Prostate gland (tissue), 2 donors: ENCODE results near the gene FKBP5. TPM values are rescaled to one million over a fixed set of nuclear protein-coding genes. Genes with fewer than 3 reads are reported as not detected.

Source experiments
- DNase-seq: peaks from one replicate; pipeline ENCODE4 v3.0.0-alpha.2; 2019; ENCODE audit warnings: low spot score
- H3K27ac ChIP-seq, 2 donors: fragments of 200-600 bp; sonication (generic); 2 replicates each; pipeline ENCODE4 v1.5.1; 2017 to 2019
- H3K27me3 ChIP-seq: fragments of 200-600 bp; sonication (generic); replicated peaks from 2 replicates; pipeline ENCODE4 v1.5.1; 2019; ENCODE audit not compliant: insufficient read depth
- H3K36me3 ChIP-seq, 2 donors: fragments of 200-600 bp; sonication (generic); 1 replicate in 1 of 2; 2 replicates in 1 of 2; pipeline versions ENCODE4 v1.5.1 to v1.8.1; 2017 to 2019
- H3K4me1 ChIP-seq: fragments of 200-600 bp; sonication (generic); replicated peaks from 2 replicates; pipeline ENCODE4 v1.5.1; 2019
- H3K4me3 ChIP-seq, 2 donors: fragments of 200-600 bp; sonication (generic); 2 replicates each; pipeline ENCODE4 v1.5.1; 2017 to 2019
- H3K9me3 ChIP-seq: fragments of 200-600 bp; sonication (generic); 2 replicates; pipeline ENCODE4 v1.5.1; 2017
- POLR2A ChIP-seq: fragments of 450-650 bp; IDR thresholded peaks from one replicate; pipeline ENCODE4 v1.6.1; 2016; ENCODE audit warnings: antibody characterized with exemption, mild to moderate bottlenecking
- POLR2AphosphoS5 ChIP-seq: sonication (generic); formaldehyde crosslinking; IDR thresholded peaks from one replicate; pipeline ENCODE4 v1.6.1; 2017; ENCODE audit warnings: antibody characterized with exemption
- WGBS: methylation state at CpG from one replicate; pipeline ENCODE4 v1.1.5; 2018; 5-methylcytosine and 5-hydroxymethylcytosine counted together
- intact Hi-C: fragments of 100-400 bp; cut with DNase I; formaldehyde crosslinking; loops from one replicate; pipeline ENCODE4 v1.14.2; 2022
- total RNA-seq, 2 donors: library from RNA; depleted of rRNA; stranded (reverse); fragments of >200 nt; gene quantifications; one replicate each; pipeline ENCODE4 v1.1.0, GENCODE V29; 2016
- TF ChIP-seq, protein P1 (sequence below), 4 experiments: fragments of 200-600 bp in 2 of 4; fragments of 450-650 bp in 2 of 4; sonication (generic) in 2 of 4; IDR thresholded peaks; 1 replicate in 3 of 4; 2 replicates in 1 of 4; pipeline ENCODE4 v1.5.1; 2016 to 2019; ENCODE audit warnings: antibody characterized with exemption in 4 of 4, mild to moderate bottlenecking in 2 of 4, moderate library complexity in 2 of 4

FKBP5 gene
- total RNA-seq, 2 donors from 2014 or later = 201 to 248 TPM

DNA sequence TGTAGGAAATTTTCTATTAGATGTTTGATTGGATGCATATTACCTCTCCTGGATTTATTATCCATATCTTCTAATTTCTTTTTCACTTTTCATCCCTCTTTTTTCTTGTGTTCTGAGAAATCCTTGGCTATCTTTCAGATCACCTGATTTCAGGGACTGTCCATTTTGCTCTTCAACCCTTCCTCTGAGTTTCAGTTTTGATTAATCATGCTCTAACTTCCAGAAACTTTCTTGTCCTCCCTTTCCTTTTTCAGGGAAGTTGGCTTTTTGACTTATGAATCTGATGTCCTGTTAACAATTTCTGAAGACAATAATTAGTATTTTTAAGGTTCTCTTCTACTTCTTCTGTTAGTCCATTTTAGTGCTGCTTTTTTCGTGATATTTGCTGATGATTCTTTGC lies 79.1 kb downstream of the FKBP5 start:
- TF ChIP-seq POLR2AphosphoS5 (no peak), POLR2A (no peak)
- TF ChIP-seq, protein P1, sequence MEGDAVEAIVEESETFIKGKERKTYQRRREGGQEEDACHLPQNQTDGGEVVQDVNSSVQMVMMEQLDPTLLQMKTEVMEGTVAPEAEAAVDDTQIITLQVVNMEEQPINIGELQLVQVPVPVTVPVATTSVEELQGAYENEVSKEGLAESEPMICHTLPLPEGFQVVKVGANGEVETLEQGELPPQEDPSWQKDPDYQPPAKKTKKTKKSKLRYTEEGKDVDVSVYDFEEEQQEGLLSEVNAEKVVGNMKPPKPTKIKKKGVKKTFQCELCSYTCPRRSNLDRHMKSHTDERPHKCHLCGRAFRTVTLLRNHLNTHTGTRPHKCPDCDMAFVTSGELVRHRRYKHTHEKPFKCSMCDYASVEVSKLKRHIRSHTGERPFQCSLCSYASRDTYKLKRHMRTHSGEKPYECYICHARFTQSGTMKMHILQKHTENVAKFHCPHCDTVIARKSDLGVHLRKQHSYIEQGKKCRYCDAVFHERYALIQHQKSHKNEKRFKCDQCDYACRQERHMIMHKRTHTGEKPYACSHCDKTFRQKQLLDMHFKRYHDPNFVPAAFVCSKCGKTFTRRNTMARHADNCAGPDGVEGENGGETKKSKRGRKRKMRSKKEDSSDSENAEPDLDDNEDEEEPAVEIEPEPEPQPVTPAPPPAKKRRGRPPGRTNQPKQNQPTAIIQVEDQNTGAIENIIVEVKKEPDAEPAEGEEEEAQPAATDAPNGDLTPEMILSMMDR (IDR thresholded peaks at IDR 0.05) = no peak
- Histone ChIP-seq H3K9me3 (no peaks in the 10 kb centered on the region), H3K27ac (peak overlapping the region in 1 of 2 donors; percentile 28), H3K36me3 (peaks cover 0 to 8% of the 10 kb centered on the region in 2 donors), H3K4me1 (no peaks in the 10 kb centered on the region), H3K27me3 (no peaks in the 10 kb centered on the region), H3K4me3 (no peak overlapping the region)
- WGBS = 92% methylated on average over 1 of the region's 1 CpG
- intact Hi-C loops = no loop called here
- DNase-seq = no peak

DNA sequence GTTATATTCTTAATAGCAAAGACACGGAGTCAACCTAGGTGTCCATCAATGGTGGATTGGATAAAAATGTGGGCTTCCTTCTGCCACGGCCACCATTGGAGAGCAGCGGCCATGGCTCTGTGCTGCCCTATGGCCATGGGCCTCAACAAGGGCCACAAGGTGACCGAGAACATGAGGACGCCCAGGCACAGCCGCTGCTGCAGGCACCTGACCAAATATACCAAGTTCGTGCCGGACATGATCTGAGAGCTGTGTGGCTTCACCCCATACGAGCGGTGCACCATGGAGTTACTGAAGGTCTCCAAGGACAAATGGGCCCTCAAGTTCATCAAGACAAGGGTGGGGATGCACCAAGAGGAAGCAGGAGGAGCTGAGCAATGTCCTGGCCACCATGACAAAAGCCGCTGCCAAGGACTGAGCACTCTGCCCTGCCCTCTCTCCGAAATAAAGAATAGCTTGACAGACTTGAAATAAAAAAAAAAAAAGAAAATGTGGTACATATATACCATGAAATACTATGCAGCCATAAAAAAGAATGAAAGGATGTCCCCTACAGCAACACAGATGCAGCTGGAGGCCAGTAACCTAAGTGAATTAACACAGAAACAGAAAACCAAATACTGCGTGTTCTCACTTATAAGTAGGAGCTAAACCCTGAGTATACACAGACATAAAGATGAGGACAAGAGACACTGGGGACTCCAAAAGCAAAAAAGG lies 81.0 kb downstream of the FKBP5 start:
- no peak for DNase-seq
- Histone ChIP-seq H3K27me3 (no peaks in the 10 kb centered on the region), H3K36me3 (peaks cover 0 to 8% of the 10 kb centered on the region in 2 donors), H3K4me1 (peaks cover 5% of the 10 kb centered on the region), H3K4me3 (no peak overlapping the region), H3K9me3 (no peaks in the 10 kb centered on the region), H3K27ac (no peak overlapping the region)
- intact Hi-C loops = no loop called here
- no peak for TF ChIP-seq POLR2AphosphoS5
- TF ChIP-seq, protein P1 (IDR thresholded peaks at IDR 0.05) = no peak
- TF ChIP-seq POLR2A = no peak
- 95% methylated on average over 13 of the region's 13 CpGs for WGBS

DNA sequence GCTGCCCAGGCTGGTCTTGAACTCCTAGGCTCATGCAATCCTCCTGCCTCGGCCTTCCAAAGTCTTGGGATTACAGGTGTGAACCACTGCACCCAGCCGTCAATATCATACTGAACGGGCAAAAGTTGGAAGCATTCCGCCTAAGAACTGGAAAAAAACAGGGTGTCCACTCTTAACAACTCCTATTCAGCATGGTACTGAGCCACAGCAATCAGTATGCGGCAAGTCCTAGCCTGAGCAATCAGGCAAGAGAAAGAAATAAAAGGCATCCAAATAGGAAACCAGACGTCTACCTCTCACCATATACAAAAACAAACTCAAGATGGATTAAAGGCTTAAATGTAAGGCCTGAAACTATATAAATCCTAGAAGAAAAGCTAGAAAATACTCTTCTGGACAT lies 83.1 kb downstream of the FKBP5 start:
- no peaks in the 10 kb centered on the region for H3K27me3 ChIP-seq
- no peak for DNase-seq
- no peak overlapping the region for H3K4me3 ChIP-seq
- H3K4me1 ChIP-seq = peaks cover 11% of the 10 kb centered on the region
- TF ChIP-seq, protein P1 (IDR thresholded peaks at IDR 0.05) = no peak
- TF ChIP-seq POLR2A (no peak), POLR2AphosphoS5 (no peak)
- H3K36me3 ChIP-seq = no peaks in the 10 kb centered on the region
- WGBS = 94% methylated on average over 6 of the region's 6 CpGs
- H3K9me3 ChIP-seq = no peaks in the 10 kb centered on the region
- peak overlapping the region; percentile 16 to 32 for H3K27ac ChIP-seq
- intact Hi-C loops = no loop called here

DNA sequence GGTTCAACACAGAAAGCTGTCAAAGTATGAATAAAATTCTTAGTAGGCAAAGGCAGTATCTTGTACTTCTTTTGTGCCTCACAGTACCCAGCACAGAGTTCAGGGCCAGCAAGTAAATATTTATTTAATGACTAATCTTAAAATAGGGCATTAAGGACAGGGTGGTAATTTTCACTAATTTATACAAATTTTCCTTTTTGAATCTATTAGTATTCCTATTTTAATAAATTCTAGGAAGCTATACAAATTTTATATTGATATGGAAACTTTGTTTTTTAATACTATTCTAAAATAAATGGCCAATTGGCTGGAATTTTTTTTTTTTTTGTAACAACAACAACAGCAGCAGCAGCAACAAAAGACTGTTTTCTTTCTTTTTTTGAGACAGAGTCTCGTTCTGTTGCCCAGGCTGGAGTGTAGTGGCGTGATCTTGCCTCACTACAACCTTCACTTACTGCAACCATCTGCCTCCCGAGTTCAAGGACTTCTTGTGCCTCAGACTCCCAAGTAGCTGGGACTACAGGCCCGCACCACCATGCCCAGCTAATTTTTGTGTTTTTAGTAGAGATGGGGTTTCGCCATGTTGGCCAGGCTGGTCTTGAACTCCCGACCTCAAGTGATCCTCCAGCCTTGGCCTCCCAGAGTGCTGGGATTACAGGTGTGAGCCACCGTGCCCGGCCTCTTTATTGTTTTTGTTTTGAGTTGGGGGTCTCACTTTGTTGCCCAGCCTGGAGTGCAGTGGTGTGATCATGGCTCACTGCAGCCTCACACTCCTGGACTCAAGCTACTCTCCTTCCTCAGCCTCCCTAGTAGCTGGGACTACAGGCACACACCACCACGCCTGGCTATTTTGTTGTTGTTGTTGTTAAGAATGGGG lies 85.2 kb downstream of the FKBP5 start:
- intact Hi-C loops = loop anchor here (5.0 kb wide), 1 partner anchor 84 kb away; the partner anchor contains the start of gene FKBP5

More for the DNA sequence above, 85.2 kb downstream of the FKBP5 start:
- TF ChIP-seq, protein P1 (IDR thresholded peaks at IDR 0.05) = no peak
- TF ChIP-seq POLR2AphosphoS5 (no peak), POLR2A (no peak)
- H3K4me3 ChIP-seq = no peak overlapping the region
- no peaks in the 10 kb centered on the region for H3K9me3 ChIP-seq
- no peak for DNase-seq
- no peaks in the 10 kb centered on the region for H3K36me3 ChIP-seq
- H3K27ac ChIP-seq = peak overlapping the region; percentile 93 to 94
- peaks cover 11% of the 10 kb centered on the region for H3K4me1 ChIP-seq
- H3K27me3 ChIP-seq = no peaks in the 10 kb centered on the region
- 85% methylated on average over 9 of the region's 9 CpGs for WGBS
